BJ (cell line): Measurements from ENCODE around the gene NID2. TPM values are rescaled to one million over a fixed set of nuclear protein-coding genes. Genes with fewer than 3 reads are reported as not detected.

Source experiments
- CTCF ChIA-PET: fragments of 350-600 bp; formaldehyde crosslinking; extraction: SDS; loops from one replicate; lab custom pipeline; 2021; ENCODE audit warnings: antibody characterized with exemption, inconsistent platforms; lab: Yijun Ruan, JAX
- POLR2A ChIA-PET: fragments of 300-600 bp; sonication (Branson Sonifier 250); formaldehyde crosslinking; extraction: SDS; loops from one replicate; lab custom pipeline; 2021; ENCODE audit warnings: antibody characterized with exemption; lab: Charles Lee
- DNase-seq: peaks from one replicate; pipeline ENCODE4 v3.0.0-alpha.2; 2011; ENCODE audit warnings: low read depth
- H3K27me3 ChIP-seq: 2 replicates; pipeline ENCODE4 v1.6.0; 2011; ENCODE audit warnings: low read length; ENCODE audit not compliant: control insufficient read depth, insufficient read depth
- H3K36me3 ChIP-seq: 2 replicates; pipeline ENCODE4 v1.5.1; 2011; ENCODE audit warnings: low read length; ENCODE audit not compliant: control insufficient read depth, insufficient read depth
- H3K4me3 ChIP-seq: 2 replicates; pipeline ENCODE4 v1.5.1; 2011; ENCODE audit warnings: low read depth, mild to moderate bottlenecking, control low read depth, low read length
- CTCF ChIP-seq: IDR thresholded peaks from 2 replicates; pipeline ENCODE4 v1.5.1; 2011; ENCODE audit warnings: low read depth, mild to moderate bottlenecking, control low read depth, inconsistent platforms, low read length, moderate library complexity; ENCODE audit not compliant: insufficient read depth
- polyA minus RNA-seq: library from RNA; depleted of rRNA, polyadenylated mRNA; stranded (reverse); fragments of >200 nt; gene quantifications from 2 replicates; pipeline ENCODE4 v1.2.3, GENCODE V29; 2011; rRNA and poly(A)+ RNA removed
- polyA plus RNA-seq: library from polyadenylated mRNA; depleted of rRNA; stranded (reverse); fragments of >200 nt; gene quantifications from 2 replicates; pipeline ENCODE4 v1.2.3, GENCODE V29; 2011; rRNA removed

The NID2 gene
- polyA plus RNA-seq (253 and 279 TPM in 2 replicates), polyA minus RNA-seq (143 and 227 TPM in 2 replicates)

GRCh38 chr14:52068615-52069306 is at the start of gene NID2:
TSS of gene NID2 (minus strand) at chr14:52069059. CDS start at chr14:52068994, 65 bp downstream.
- Histone ChIP-seq H3K27me3 (no peaks in the 10 kb centered on the region), H3K4me3 (peak within 1 kb of the TSS; percentile 89), H3K36me3 (peaks cover 2% of the 10 kb centered on the region; the same call in 1 of the 2 replicates)
- ChIA-PET CTCF (interaction anchor here (0.9 to 1.8 kb wide), 12 partner anchors 8 to 259 kb away, joined by 3 to 13 read pairs (median 4); no protein-coding TSS in a partner anchor), POLR2A (interaction anchor here (1.0 to 1.2 kb wide), 2 partner anchors 12 to 23 kb away, joined by 4 to 12 read pairs; no protein-coding TSS in a partner anchor)
- no peak for DNase-seq
- 0 out of 2 replicates have a peak, but pooled peaks have one; percentile 8 for TF ChIP-seq CTCF

GRCh38 chr14:52117111-52117832 is 48.4 kb upstream of the NID2 start:
- H3K27me3 ChIP-seq, result no peaks in the 10 kb centered on the region
- no peak for DNase-seq
- POLR2A ChIA-PET, result no interaction called here
- no peak overlapping the region for H3K4me3 ChIP-seq
- CTCF ChIA-PET, result interaction anchor here (1.4 to 1.9 kb wide), 2 partner anchors 48 to 121 kb away, joined by 6 to 7 read pairs; partner anchors contain the start of gene NID2
- no peaks in the 10 kb centered on the region for H3K36me3 ChIP-seq
- no peak for TF ChIP-seq CTCF

DNA sequence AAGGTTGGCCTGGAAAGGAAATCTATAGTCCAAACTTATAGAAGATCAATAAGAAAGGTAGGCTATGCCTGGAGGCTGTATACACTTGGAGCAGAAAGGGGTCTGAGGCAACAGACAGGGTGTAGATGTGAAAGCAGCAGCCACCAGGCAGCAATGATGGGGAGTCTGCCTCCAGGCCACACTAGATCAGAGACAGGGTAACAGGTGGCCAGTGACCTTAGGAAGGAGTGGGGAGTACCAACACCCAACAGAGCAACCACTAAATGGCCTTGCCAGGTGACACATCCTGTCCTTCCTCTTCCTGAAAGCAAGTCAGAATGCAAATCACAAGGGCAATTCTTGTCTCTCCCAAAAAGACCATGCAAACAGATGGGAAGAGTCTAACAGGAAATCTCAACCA is 46.4 kb upstream of the NID2 start:
- H3K27me3 ChIP-seq, result no peaks in the 10 kb centered on the region
- CTCF ChIA-PET, result no interaction called here
- H3K36me3 ChIP-seq, result no peaks in the 10 kb centered on the region
- no peak for TF ChIP-seq CTCF
- no peak for DNase-seq
- POLR2A ChIA-PET, result no interaction called here
- no peak overlapping the region for H3K4me3 ChIP-seq

DNA sequence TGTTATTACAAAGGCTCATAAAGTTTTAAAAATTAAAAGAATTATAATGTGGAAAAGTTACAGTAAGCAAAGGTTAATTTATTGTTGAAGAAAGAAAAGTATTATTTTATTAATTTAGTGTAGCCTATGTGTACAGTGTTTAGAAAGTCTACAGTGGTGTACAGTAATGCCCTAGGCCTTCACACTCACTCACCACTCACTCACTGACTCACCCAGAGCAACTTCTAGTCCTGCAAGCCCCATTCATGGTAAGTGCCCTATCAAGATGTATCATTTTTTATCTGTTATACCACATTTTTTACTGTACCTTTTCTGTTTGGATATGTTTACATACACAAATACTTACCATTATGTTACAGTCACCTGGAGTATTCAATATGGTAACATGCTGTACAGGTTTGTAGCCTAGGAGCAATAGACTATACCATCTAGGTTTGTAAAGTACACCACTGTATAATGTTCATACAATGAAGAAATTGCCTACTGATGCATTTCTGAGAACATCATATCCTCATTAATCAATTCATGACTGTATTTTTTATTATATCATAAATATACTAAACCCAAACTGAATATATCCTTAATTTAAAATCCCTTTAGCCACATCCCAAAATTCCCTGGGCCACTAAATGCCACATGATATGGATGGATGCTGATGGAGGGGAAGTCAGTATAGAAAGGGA is 43.6 kb upstream of the NID2 start:
- Histone ChIP-seq H3K4me3 (no peak overlapping the region), H3K36me3 (no peaks in the 10 kb centered on the region), H3K27me3 (no peaks in the 10 kb centered on the region)
- POLR2A ChIA-PET, result no interaction called here
- CTCF ChIA-PET, result no interaction called here
- no peak for DNase-seq
- TF ChIP-seq CTCF, result no peak
